H9 (cell line): Measurements from ENCODE around the gene TRIM24. TPM values are rescaled to one million over a fixed set of nuclear protein-coding genes. Genes with fewer than 3 reads are reported as not detected.

Experiments used
- DNase-seq: peaks from one replicate; pipeline ENCODE4 v3.0.0-alpha.2; 2017
- H2AFZ ChIP-seq: one replicate; pipeline ENCODE4 v1.6.1; 2013; ENCODE audit warnings: mild to moderate bottlenecking, low read length, control low read depth, moderate library complexity
- H2AK5ac ChIP-seq: 2 replicates; pipeline ENCODE4 v1.6.1; 2013; ENCODE audit warnings: low read length, control low read depth, mixed read lengths; ENCODE audit not compliant: insufficient read length
- H2BK120ac ChIP-seq: one replicate; pipeline ENCODE4 v1.6.1; 2013; ENCODE audit warnings: low read depth, mild to moderate bottlenecking, low read length, control low read depth, inconsistent platforms; ENCODE audit not compliant: poor library complexity, severe bottlenecking
- H2BK12ac ChIP-seq: 2 replicates; pipeline ENCODE4 v1.6.1; 2013; ENCODE audit warnings: low read length, control low read depth, mixed read lengths, low read depth; ENCODE audit not compliant: insufficient read length
- H2BK15ac ChIP-seq: 2 replicates; pipeline ENCODE4 v1.6.1; 2013; ENCODE audit warnings: low read depth, low read length, control low read depth
- H2BK20ac ChIP-seq: one replicate; pipeline ENCODE4 v1.6.1; 2013; ENCODE audit warnings: low read depth, mild to moderate bottlenecking, low read length, control low read depth, inconsistent platforms; ENCODE audit not compliant: poor library complexity, severe bottlenecking
- H2BK5ac ChIP-seq: 2 replicates; pipeline ENCODE4 v1.6.1; 2013; ENCODE audit warnings: low read length, control low read depth, mixed read lengths; ENCODE audit not compliant: insufficient read length
- H3K14ac ChIP-seq: 2 replicates; pipeline ENCODE4 v1.6.1; 2013; ENCODE audit warnings: low read length, control low read depth; ENCODE audit not compliant: insufficient read depth
- H3K18ac ChIP-seq: 2 replicates; pipeline ENCODE4 v1.6.1; 2013; ENCODE audit warnings: low read depth, mild to moderate bottlenecking, mixed read lengths, low read length, control low read depth; ENCODE audit not compliant: insufficient read length
- H3K23ac ChIP-seq: 2 replicates; pipeline ENCODE4 v1.6.1; 2013; ENCODE audit warnings: low read length, control low read depth, mixed read lengths, low read depth; ENCODE audit not compliant: insufficient read length
- H3K23me2 ChIP-seq: 2 replicates; pipeline ENCODE4 v1.6.1; 2013; ENCODE audit warnings: low read depth, mild to moderate bottlenecking, mixed read lengths, low read length, control low read depth; ENCODE audit not compliant: insufficient read length, poor library complexity, severe bottlenecking
- H3K27ac ChIP-seq: 2 replicates; pipeline ENCODE4 v1.5.1; 2013; ENCODE audit warnings: low read length, control low read depth, mixed read lengths, low read depth; ENCODE audit not compliant: insufficient read length
- H3K27me3 ChIP-seq: 2 replicates; pipeline ENCODE4 v1.6.1; 2013; ENCODE audit warnings: low read length, control low read depth, inconsistent platforms; ENCODE audit not compliant: insufficient read depth
- H3K4ac ChIP-seq: 2 replicates; pipeline ENCODE4 v1.6.1; 2013; ENCODE audit warnings: low read depth, mild to moderate bottlenecking, control low read depth, inconsistent platforms, low read length, moderate library complexity
- H3K4me1 ChIP-seq: 2 replicates; pipeline ENCODE4 v1.6.1; 2013; ENCODE audit warnings: low read length, control low read depth, inconsistent platforms; ENCODE audit not compliant: insufficient read depth
- H3K4me2 ChIP-seq: 2 replicates; pipeline ENCODE4 v1.6.1; 2013; ENCODE audit warnings: low read length, control low read depth, mixed read lengths; ENCODE audit not compliant: insufficient read length, insufficient read depth
- H3K56ac ChIP-seq: 2 replicates; pipeline ENCODE4 v1.6.1; 2013; ENCODE audit warnings: low read depth, mild to moderate bottlenecking, mixed read lengths, low read length, control low read depth; ENCODE audit not compliant: insufficient read length
- H3K79me1 ChIP-seq: 2 replicates; pipeline ENCODE4 v1.6.1; 2013; ENCODE audit warnings: low read depth, mild to moderate bottlenecking, moderate library complexity, low read length, control low read depth, inconsistent platforms; ENCODE audit not compliant: insufficient read depth, poor library complexity, severe bottlenecking
- H3K79me2 ChIP-seq: 2 replicates; pipeline ENCODE4 v1.6.1; 2013; ENCODE audit warnings: low read length, control low read depth, inconsistent platforms; ENCODE audit not compliant: insufficient read depth
- H3K9ac ChIP-seq: 2 replicates; pipeline ENCODE4 v1.6.1; 2013; ENCODE audit warnings: low read length, control low read depth, mixed read lengths; ENCODE audit not compliant: insufficient read length; ENCODE audit errors: extremely low read depth
- H3K9me3 ChIP-seq: one replicate; pipeline ENCODE4 v1.6.1; 2013; ENCODE audit warnings: low read depth, low read length, inconsistent platforms; ENCODE audit not compliant: control insufficient read depth
- H3T11ph ChIP-seq: one replicate; pipeline ENCODE4 v1.6.1; 2013; ENCODE audit warnings: mild to moderate bottlenecking, low read length, control low read depth, inconsistent platforms
- H4K20me1 ChIP-seq: one replicate; pipeline ENCODE4 v1.6.1; 2013; ENCODE audit not compliant: control insufficient read depth, insufficient read length, insufficient read depth
- H4K5ac ChIP-seq: 2 replicates; pipeline ENCODE4 v1.6.1; 2013; ENCODE audit warnings: low read depth, mild to moderate bottlenecking, mixed read lengths, low read length, control low read depth; ENCODE audit not compliant: insufficient read length
- H4K8ac ChIP-seq: replicated peaks from 2 replicates; pipeline ENCODE4 v1.6.1; 2013; ENCODE audit warnings: low read length, control low read depth, mixed read lengths, low read depth; ENCODE audit not compliant: insufficient read length
- H4K91ac ChIP-seq: 2 replicates; pipeline ENCODE4 v1.6.1; 2013; ENCODE audit warnings: low read depth, mild to moderate bottlenecking, moderate library complexity, mixed read lengths, low read length, control low read depth; ENCODE audit not compliant: insufficient read length
- H3K27ac Mint-ChIP-seq, 3 experiments: 2 replicates in 2 of 3; 3 replicates in 1 of 3; pipeline ENCODE4 v1.8.0; 2020 to 2021; ENCODE audit warnings: mixed read lengths in 3 of 3, mild to moderate bottlenecking in 1 of 3, moderate library complexity in 1 of 3
- H3K27me3 Mint-ChIP-seq: 2 replicates; pipeline ENCODE4 v1.8.0; 2021; ENCODE audit warnings: low read depth, mild to moderate bottlenecking, moderate library complexity, mixed read lengths
- H3K36me3 Mint-ChIP-seq, 3 experiments: 2 replicates in 2 of 3; 3 replicates in 1 of 3; pipeline ENCODE4 v1.8.0; 2020 to 2021; ENCODE audit warnings: low read depth in 3 of 3, mixed read lengths in 3 of 3; ENCODE audit not compliant: insufficient read depth in 1 of 3
- H3K4me1 Mint-ChIP-seq, 2 experiments: 2 replicates each; pipeline ENCODE4 v1.8.0; 2020; ENCODE audit warnings: mixed read lengths in 2 of 2
- H3K4me3 Mint-ChIP-seq, 2 experiments: 2 replicates in 1 of 2; 3 replicates in 1 of 2; pipeline ENCODE4 v1.8.0; 2020 to 2021; ENCODE audit warnings: mild to moderate bottlenecking in 2 of 2, mixed read lengths in 2 of 2, moderate library complexity in 1 of 2
- H3K9me3 Mint-ChIP-seq, 2 experiments: 2 replicates in 1 of 2; 3 replicates in 1 of 2; pipeline ENCODE4 v1.8.0; 2020; ENCODE audit warnings: mild to moderate bottlenecking in 2 of 2, mixed read lengths in 2 of 2, moderate library complexity in 1 of 2
- CTCF ChIP-seq: fragments of 200-600 bp; sonication (generic); conservative IDR thresholded peaks from 3 replicates; pipeline ENCODE4 v1.8.0; 2021; ENCODE audit warnings: antibody characterized with exemption, mild to moderate bottlenecking
- WGBS: extraction: QIAGEN DNeasy Blood & Tissue Kit; methylation state at CpG from one replicate; pipeline ENCODE4 v1.1.7; 2013; ENCODE audit warnings: missing lambda C conversion rate, low lambda C conversion rate, mixed read lengths; ENCODE audit not compliant: insufficient read length; ENCODE audit errors: extremely low coverage; 5-methylcytosine and 5-hydroxymethylcytosine counted together
- total RNA-seq: library from RNA; stranded (reverse); gene quantifications from 2 replicates; pipeline ENCODE4 v1.2.1, GENCODE V29; 2021

Gene TRIM24
- total RNA-seq, 1 experiment from 2014 or later, result 260 TPM

GRCh38 chr7:138630059-138630610 is 170.1 kb downstream of the TRIM24 start:
- no peak overlapping the region for H2AK5ac ChIP-seq
- WGBS, result no CpG with 5 or more reads among the region's 8 CpGs
- no peak overlapping the region for H2BK12ac ChIP-seq
- H3K4ac ChIP-seq, result no peak overlapping the region
- H3K23ac ChIP-seq, result no peak overlapping the region
- no peak overlapping the region for H4K5ac ChIP-seq
- peaks cover 17 to 19% of the 10 kb centered on the region in 2 experiments for H3K4me1 Mint-ChIP-seq
- H2AFZ ChIP-seq, result no peak overlapping the region
- no peaks in the 10 kb centered on the region for H3K9me3 ChIP-seq
- no peak overlapping the region for H2BK15ac ChIP-seq
- H3K18ac ChIP-seq, result no peak overlapping the region
- H3K27me3 ChIP-seq, result no peaks in the 10 kb centered on the region
- no peak overlapping the region for H3K14ac ChIP-seq
- no peak overlapping the region for H4K8ac ChIP-seq
- H3K27ac ChIP-seq, result no peak overlapping the region
- no peak overlapping the region for H2BK120ac ChIP-seq
- no peak overlapping the region for H3K4me2 ChIP-seq
- no peak for DNase-seq
- no peak overlapping the region for H4K91ac ChIP-seq
- H2BK5ac ChIP-seq, result no peak overlapping the region
- peaks cover 4% of the 10 kb centered on the region; the same call in 1 of the 2 replicates for H3K4me1 ChIP-seq
- no peaks in the 10 kb centered on the region for H3K23me2 ChIP-seq
- H3K79me2 ChIP-seq, result no peaks in the 10 kb centered on the region
- no peak overlapping the region for H3K27ac Mint-ChIP-seq
- H3K4me3 Mint-ChIP-seq, result no peak overlapping the region
- no peak overlapping the region for H3K9ac ChIP-seq
- no peak overlapping the region for H3K56ac ChIP-seq
- no peak overlapping the region for H2BK20ac ChIP-seq
- no peaks in the 10 kb centered on the region for H3K27me3 Mint-ChIP-seq
- no peaks in the 10 kb centered on the region for H4K20me1 ChIP-seq
- no peak for TF ChIP-seq CTCF
- no peak overlapping the region for H3T11ph ChIP-seq
- H3K79me1 ChIP-seq, result no peaks in the 10 kb centered on the region
- no peaks in the 10 kb centered on the region for H3K36me3 Mint-ChIP-seq
- no peaks in the 10 kb centered on the region for H3K9me3 Mint-ChIP-seq
